Suprapubic skin (tissue), 4 donors: ENCODE measurements around the gene SPACA5.

ENCODE experiments used
- CTCF ChIP-seq, 2 donors: fragments of 200-600 bp in 1 of 2; fragments of 450-650 bp in 1 of 2; sonication (generic) in 1 of 2; IDR thresholded peaks; one replicate each; pipeline ENCODE4 v1.5.1; 2016 to 2019; ENCODE audit warnings: antibody characterized with exemption in 2 of 2, mild to moderate bottlenecking in 1 of 2, moderate library complexity in 1 of 2
- EP300 ChIP-seq: sonication (generic); formaldehyde crosslinking; IDR thresholded peaks from one replicate; pipeline ENCODE4 v1.6.1; 2017; ENCODE audit warnings: antibody characterized with exemption
- POLR2A ChIP-seq, 2 donors: fragments of 450-650 bp; IDR thresholded peaks; one replicate each; pipeline ENCODE4 v1.6.1; 2017; ENCODE audit warnings: antibody characterized with exemption in 2 of 2, mild to moderate bottlenecking in 2 of 2, moderate library complexity in 2 of 2
- POLR2AphosphoS5 ChIP-seq, 3 donors: sonication (generic); formaldehyde crosslinking; IDR thresholded peaks; one replicate each; pipeline ENCODE4 v1.6.1; 2017; ENCODE audit warnings: antibody characterized with exemption in 3 of 3

GRCh38 chrX:47991263-47992094, 15.3 kb upstream of the SPACA5 start:
- TF ChIP-seq POLR2AphosphoS5 (IDR thresholded peaks at IDR 0.05) (no peak), POLR2A (IDR thresholded peaks at IDR 0.05) (no peak), EP300 (no peak), CTCF (IDR thresholded peaks at IDR 0.05) (no peak)
